HG02973 (cell line): ENCODE measurements around the gene ZNF335.
"Not testable (repeated sequence)": the region's sequence is repeated elsewhere in the genome, so short reads cannot be mapped to it uniquely, and the experiment has no call there.

Source experiments
- ATAC-seq: cut with Tn5 transposase; IDR thresholded peaks from one replicate; pipeline ENCODE4 v1.9.1; 2021; ENCODE audit warnings: moderate library complexity; ENCODE audit not compliant: unreplicated experiment

ZNF335 gene

DNA sequence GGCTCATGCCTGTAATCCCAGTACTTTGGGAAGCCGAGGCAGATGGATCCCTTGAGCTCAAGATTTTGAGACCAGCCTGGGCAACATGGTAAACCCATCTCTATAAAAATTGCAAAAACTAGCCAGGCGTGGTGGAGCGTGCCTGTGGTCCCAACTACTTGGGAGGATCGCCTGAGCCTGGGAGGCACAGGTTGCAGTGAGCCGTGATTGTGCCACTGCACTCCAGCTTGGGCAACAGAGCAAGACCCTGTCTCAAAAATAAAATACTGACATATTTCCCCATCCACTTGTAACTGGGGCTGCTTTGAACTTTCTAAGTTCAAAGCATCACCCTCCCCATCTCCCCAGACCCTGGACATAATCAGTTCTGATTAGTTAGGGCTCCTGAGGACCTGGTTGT, 29.5 kb upstream of the ZNF335 start:
- no peak for ATAC-seq

DNA sequence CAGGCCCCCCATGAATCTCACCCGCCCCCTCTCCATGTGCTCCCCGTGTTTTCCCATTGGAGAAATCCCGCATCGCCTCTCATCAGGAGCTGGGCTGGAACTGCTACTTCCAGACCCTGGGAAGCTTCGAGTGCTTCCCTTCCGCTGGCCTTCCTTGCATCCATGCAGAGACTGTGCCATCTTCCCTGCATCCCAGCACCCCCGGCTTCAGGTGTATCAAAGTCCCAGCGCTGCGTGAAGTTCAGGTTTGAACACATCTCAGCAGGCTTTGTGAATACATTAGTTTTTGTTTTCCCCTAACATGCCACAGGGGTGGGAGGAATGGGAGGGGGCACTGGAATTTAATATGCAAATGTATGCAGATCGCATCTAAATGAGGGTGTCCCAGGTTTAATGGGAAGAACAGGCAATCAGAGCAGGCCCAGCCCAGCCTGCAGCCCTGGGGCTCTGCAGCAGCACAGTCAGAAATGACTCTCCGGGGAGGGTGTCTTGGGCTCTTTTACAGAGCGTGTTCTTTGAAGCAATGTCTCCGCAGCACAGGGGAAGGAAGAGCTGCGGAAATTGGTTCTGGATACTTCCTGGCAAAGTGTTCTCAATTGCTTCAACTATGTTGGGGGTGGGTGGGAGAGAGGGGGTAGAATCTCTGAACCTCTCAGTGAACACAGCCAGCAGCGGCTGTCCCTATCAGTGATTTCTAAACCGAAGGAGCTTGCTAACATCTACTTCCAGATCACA, 28.4 kb upstream of the ZNF335 start:
- ATAC-seq: no peak

DNA sequence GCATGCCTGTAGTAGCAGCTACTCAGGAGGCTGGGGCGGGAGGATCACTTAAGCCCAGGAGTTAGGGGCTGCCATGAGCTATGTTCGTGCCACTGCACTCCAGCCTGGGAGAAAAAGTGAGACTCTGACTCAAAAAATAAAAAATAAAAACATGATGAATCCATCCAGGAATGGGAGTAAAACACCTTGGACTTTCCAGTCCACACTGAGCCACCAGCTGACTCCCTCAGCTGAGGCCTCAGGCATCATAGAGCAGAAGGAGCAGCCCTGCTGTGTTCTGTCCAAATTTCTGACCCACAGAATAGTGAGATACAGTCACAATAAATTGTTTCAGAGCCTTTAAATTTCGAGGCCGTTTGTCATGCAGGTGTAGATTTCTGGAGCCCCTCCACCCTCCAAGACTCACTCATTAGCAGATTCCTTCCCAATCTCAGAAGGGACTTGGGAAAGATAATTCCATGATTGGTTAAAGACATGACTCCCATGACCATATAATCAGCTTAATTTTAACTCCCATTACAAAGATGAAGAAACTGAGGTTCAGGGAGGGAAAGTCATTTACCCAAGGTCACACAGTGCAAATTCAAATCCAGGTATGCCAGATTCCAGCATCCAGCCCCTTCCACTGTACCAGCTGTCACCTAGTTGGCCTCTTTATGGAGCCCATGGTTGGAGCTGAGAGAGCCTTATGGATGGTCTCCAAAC, 27.7 kb upstream of the ZNF335 start:
- ATAC-seq: no peak

- ATAC-seq: no peak
Observed at GRCh38 chr20:45998761-45999160, 26.8 kb upstream of the ZNF335 start.

DNA sequence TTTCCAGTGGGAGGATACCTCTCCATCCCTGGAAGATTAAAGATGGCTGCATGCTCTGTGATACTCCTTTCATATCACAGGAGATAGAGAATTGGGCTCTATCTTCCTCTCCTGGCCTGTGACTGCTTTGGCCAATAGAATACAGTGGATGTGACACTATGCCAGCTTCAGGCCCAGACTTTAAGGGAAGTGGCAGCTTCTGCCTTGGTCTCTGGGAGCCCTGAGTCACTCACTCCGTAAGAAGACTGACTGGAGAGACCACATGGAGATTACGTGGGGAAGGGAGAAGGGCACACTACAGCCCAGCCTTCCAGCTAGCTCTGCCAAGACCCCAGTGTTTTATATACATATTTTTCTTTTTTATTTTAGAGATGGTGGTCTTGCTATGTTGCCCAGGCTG, 26.3 kb upstream of the ZNF335 start:
- no peak for ATAC-seq

GRCh38 chr20:45997187-45997586, 25.2 kb upstream of the ZNF335 start:
- no peak for ATAC-seq

DNA sequence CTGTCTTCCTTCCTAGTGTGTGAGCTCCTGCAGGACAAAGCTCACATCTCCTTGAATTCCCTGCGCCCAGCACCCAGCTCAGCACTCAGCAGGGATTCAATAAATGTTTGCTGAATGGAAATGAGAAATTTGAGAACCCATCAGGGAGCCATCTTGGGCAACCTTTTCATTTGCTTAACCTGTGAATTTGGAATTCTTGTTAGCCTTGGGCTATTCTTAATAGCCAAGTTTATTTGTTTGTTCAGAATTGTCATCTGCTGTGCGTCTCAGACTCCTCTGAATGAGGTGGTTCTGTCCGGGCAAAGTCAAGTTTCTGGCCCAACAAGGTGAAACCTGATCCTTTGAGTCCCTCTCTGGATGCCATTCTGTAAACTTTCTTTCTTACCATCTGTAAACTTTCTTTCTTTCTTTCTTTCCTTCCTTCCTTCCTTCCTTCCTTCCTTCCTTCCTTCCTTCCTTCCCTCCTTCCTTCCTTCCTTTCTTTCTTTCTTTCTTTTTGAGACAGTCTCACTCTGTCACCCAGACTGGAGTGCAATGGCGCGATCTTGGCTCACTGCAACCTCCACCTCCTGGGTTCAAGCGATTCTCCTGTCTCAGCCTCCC, 23.6 kb upstream of the ZNF335 start:
- not testable (repeated sequence) for ATAC-seq

DNA sequence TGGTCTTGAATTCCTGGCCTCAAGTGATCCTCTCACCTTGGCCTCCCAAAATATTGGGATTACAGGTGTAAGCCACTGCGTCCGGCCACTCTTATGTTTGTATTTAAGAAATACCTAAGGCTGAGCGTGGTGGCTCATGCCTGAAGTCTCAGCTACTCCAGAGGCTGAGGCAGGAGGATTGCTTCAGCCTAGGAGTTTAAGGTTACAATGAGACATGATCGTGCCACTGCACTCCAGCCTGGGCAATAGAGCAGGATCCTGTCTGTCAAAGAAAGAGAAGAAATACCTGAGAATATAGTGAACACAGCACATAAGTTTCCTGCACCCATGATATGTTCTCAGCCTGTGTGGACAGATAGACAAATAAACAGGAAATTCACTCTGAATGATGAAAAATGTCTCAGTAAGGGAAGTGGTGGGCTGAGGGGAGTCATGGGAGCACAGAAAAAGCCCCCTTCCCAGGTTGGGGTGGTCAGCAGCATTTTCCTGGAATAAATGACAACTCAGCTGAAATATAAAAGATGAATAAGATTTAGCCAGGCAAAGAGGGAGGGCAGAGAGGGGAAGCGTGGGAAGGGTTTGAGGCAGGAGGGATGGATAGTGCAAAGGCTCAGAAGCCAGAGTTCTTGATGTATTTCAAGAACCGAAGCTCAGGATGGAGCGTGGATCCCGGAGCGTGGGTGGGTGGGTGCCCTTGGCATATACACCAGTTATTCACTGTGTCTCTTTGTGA, 22.9 kb upstream of the ZNF335 start:
- no peak for ATAC-seq

GRCh38 chr20:45993197-45993951, 21.4 kb upstream of the ZNF335 start:
- ATAC-seq: no peak

GRCh38 chr20:45991616-45992015, 19.6 kb upstream of the ZNF335 start:
- ATAC-seq: no peak

GRCh38 chr20:45988830-45989229, 16.8 kb upstream of the ZNF335 start:
- ATAC-seq: not testable (repeated sequence)

DNA sequence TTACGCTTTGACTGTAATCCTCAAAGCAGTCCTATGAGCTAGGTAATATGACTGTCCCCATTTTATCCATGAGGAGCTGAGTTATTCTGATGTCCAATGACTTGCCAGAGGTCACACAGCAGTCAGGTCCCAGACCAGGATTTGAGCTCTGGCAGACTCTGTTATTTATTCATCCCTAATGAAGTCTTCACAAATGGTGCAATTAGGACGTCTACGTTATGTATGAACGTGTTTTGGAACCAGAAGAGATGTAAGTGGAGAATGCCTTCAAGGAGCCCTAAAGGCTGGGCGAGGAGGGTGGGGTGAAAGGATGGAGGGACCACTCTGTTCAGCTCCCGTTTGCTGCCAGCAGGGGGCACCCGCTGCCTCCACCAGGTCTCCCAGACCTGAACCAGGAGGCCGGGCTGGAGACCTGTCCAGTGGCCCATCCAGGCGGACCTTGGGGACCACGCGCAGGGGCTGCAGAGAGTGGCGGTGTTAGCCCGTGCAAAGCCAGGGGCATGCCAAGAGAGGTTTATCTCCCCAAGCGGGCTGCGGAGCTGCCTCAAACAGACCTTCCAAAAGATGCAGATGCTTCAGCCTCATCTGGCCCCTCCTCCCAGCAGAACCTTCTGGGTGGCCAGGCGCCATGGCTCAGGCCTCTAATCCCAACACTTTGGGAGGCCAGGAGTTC, 15.2 kb upstream of the ZNF335 start:
- no peak for ATAC-seq

GRCh38 chr20:45985573-45985972, 13.6 kb upstream of the ZNF335 start:
- no peak for ATAC-seq

- no peak for ATAC-seq
Observed at GRCh38 chr20:45983279-45983743, 11.3 kb upstream of the ZNF335 start.

GRCh38 chr20:45981261-45981660, 9.3 kb upstream of the ZNF335 start:
- ATAC-seq: no peak

DNA sequence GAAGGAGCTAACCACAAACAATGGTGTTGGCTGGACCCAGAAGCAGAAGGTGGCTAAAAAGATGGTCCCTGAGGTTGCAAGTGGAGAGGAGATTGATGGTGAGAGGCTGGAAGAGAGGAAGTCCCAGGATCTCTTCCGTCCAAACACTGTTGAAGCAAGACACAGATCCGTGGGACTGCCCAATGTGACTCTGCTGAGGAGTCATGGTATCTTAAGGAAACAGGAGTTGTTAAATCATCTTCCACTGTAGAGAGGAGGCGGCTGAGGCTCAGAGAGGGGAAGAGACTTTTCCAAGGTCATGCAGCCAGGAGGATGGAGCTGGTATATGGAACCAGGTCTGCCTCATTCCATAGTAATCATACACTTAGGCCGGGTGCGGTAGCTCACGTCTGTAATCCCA, 4.1 kb upstream of the ZNF335 start:
- ATAC-seq: no peak

DNA sequence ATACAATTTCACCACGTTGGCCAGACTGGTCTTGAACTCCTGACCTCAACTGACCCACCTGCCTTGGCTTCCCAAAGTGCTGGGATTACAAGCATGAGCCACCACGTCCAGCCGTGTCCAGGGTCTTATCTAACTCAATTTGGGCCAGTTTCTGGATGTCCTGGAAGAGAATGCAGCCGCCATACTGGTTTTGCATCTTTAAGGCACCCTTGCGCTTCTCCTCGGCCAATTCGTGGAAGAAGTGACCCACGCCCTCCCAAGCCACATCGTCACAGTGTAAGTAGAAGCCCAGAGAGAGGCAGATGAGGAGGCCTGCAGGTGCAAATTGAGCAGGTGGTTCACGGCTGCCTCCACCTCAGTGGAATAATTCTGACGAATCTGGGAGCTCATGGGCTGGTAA, 3.7 kb upstream of the ZNF335 start:
- ATAC-seq: no peak

- ATAC-seq: no peak
Observed at GRCh38 chr20:45974896-45975565, 3.0 kb upstream of the ZNF335 start.

- no peak for ATAC-seq
Observed at GRCh38 chr20:45972500-45973183, 639 bp upstream of the ZNF335 start.
